H4 (cell line): ENCODE data around the gene TNFAIP8L2. TPM values are rescaled to one million over a fixed set of nuclear protein-coding genes. Genes with fewer than 3 reads are reported as not detected.
A peak's percentile ranks its signal among the peaks of the same experiment; 100 is the strongest.
"Not testable (repeated sequence)": the region's sequence is repeated elsewhere in the genome, so short reads cannot be mapped to it uniquely, and the experiment has no call there.

ENCODE experiments used
- DNase-seq: peaks from one replicate; pipeline ENCODE4 v3.0.0-alpha.2; 2015; ENCODE audit warnings: low spot score
- total RNA-seq: library from RNA; depleted of rRNA; stranded (reverse); fragments of >200 nt; shearing (Covaris generic); gene quantifications from 2 replicates; pipeline ENCODE4 v1.2.3, GENCODE V29; 2014; rRNA removed

TNFAIP8L2 gene
- total RNA-seq, 1 experiment from 2014 or later: not detected

GRCh38 chr1:151189637-151190445, 33.4 kb downstream of the TNFAIP8L2 start, which contains the start of gene VPS72:
Gene VPS72, minus strand, starts transcription at chr1:151190197. Its CDS starts 76 bp downstream, at chr1:151190121.
- peak; percentile 88 for DNase-seq

- DNase-seq: no peak
Measured at GRCh38 chr1:151192047-151192446, 35.6 kb downstream of the TNFAIP8L2 start.

- no peak for DNase-seq
Measured at GRCh38 chr1:151193304-151193703, 36.9 kb downstream of the TNFAIP8L2 start.

- no peak for DNase-seq
Measured at GRCh38 chr1:151193856-151194255, 37.4 kb downstream of the TNFAIP8L2 start.

- DNase-seq: peak; percentile 94
Measured at GRCh38 chr1:151194894-151195594, 38.6 kb downstream of the TNFAIP8L2 start.

- DNase-seq: peak; percentile 87
Measured at GRCh38 chr1:151196292-151196800, 39.9 kb downstream of the TNFAIP8L2 start.

GRCh38 chr1:151197863-151198253, 41.4 kb downstream of the TNFAIP8L2 start:
- no peak for DNase-seq

- DNase-seq: peak; percentile 97
Measured at GRCh38 chr1:151198254-151199127, 42.0 kb downstream of the TNFAIP8L2 start, which contains the start of gene PIP5K1A. Gene PIP5K1A, plus strand, starts transcription at chr1:151198552. Its CDS starts 445 bp downstream, at chr1:151198997.

GRCh38 chr1:151199873-151200581, 43.6 kb downstream of the TNFAIP8L2 start:
- peak; percentile 26 for DNase-seq

GRCh38 chr1:151205381-151205965, 49.0 kb downstream of the TNFAIP8L2 start:
- DNase-seq: not testable (repeated sequence)

Other genes with a start within 250 kb of the TNFAIP8L2 start
- gene SETDB1, start 230.3 kb upstream of the TNFAIP8L2 start, total RNA-seq: 15.9 and 26.2 TPM in 2 replicates
- gene CERS2, start 181.8 kb upstream of the TNFAIP8L2 start, total RNA-seq: 97.8 and 110 TPM in 2 replicates
- gene ANXA9, start 174.4 kb upstream of the TNFAIP8L2 start, total RNA-seq: 0.04 and 0.23 TPM in 2 replicates
- 9.3 and 12.2 TPM in 2 replicates for gene MINDY1, start 149.7 kb upstream of the TNFAIP8L2 start, total RNA-seq
- 10.6 and 19.7 TPM in 2 replicates for gene PRUNE1, start 148.2 kb upstream of the TNFAIP8L2 start, total RNA-seq
- gene BNIPL, start 120.1 kb upstream of the TNFAIP8L2 start, total RNA-seq: 0.10 TPM in 1 of 2 replicates, not detected in the other
- gene C1orf56, start 108.9 kb upstream of the TNFAIP8L2 start, total RNA-seq: 0.86 and 2.7 TPM in 2 replicates
- gene CDC42SE1, start 97.0 kb upstream of the TNFAIP8L2 start, total RNA-seq: 46.8 and 49.5 TPM in 2 replicates
- gene MLLT11, start 96.3 kb upstream of the TNFAIP8L2 start, total RNA-seq: 49.2 and 65.3 TPM in 2 replicates
- gene GABPB2, start 85.9 kb upstream of the TNFAIP8L2 start, total RNA-seq: 2.6 and 8.3 TPM in 2 replicates
- gene SEMA6C, start 10.0 kb upstream of the TNFAIP8L2 start, total RNA-seq: 1.1 and 2.7 TPM in 2 replicates
- 5.4 and 7.2 TPM in 2 replicates for gene LYSMD1, start 9.3 kb downstream of the TNFAIP8L2 start, total RNA-seq
- 31.5 and 39.7 TPM in 2 replicates for gene SCNM1, start 9.5 kb downstream of the TNFAIP8L2 start, total RNA-seq
- 0.35 TPM in 1 of 2 replicates, not detected in the other for gene TMOD4, start 19.3 kb downstream of the TNFAIP8L2 start, total RNA-seq
- gene VPS72, start 33.5 kb downstream of the TNFAIP8L2 start, total RNA-seq: 65.2 and 65.8 TPM in 2 replicates
- 28.2 and 34.0 TPM in 2 replicates for gene PIP5K1A, start 41.9 kb downstream of the TNFAIP8L2 start, total RNA-seq
- gene PSMD4, start 98.1 kb downstream of the TNFAIP8L2 start, total RNA-seq: 319 TPM in 2 replicates
- 7.4 and 8.7 TPM in 2 replicates for gene ZNF687, start 125.7 kb downstream of the TNFAIP8L2 start, total RNA-seq
- gene PI4KB, start 170.8 kb downstream of the TNFAIP8L2 start, total RNA-seq: 19.7 and 21.2 TPM in 2 replicates
- 49.6 and 49.7 TPM in 2 replicates for gene RFX5, start 190.6 kb downstream of the TNFAIP8L2 start, total RNA-seq
- gene SELENBP1, start 216.1 kb downstream of the TNFAIP8L2 start, total RNA-seq: 3.3 and 5.8 TPM in 2 replicates
- gene PSMB4, start 242.9 kb downstream of the TNFAIP8L2 start, total RNA-seq: 726 and 740 TPM in 2 replicates